ENCODE measurements around the gene LYPD8.

- TF ChIP-seq CTCF (IDR thresholded peaks at IDR 0.05) (no peak), POLR2A (IDR thresholded peaks at IDR 0.05) (no peak)
These were observed 21.4 kb upstream of the LYPD8 start for GRCh38 chr1:248776991-248777390.

Data from transverse colon (tissue), 3 donors.